Activated CD8-positive, alpha-beta T cell treated with anti-CD3 and anti-CD28 coated beads, Interleukin-2, amount 10 ng/mL, durations not matched to agents 7 days and 5 days (primary cell): ENCODE results near the gene IFI44L. TPM values are rescaled to one million over a fixed set of nuclear protein-coding genes. Genes with fewer than 3 reads are reported as not detected.

Experiments used
- ATAC-seq: fragments of 150-1000 bp; cut with Tn5 transposase; one replicate; pipeline ENCODE4 v1.10.0; 2021; ENCODE audit warnings: moderate library complexity
- CTCF ChIA-PET: fragments of 350-600 bp; sonication (Branson Sonifier 250); formaldehyde crosslinking; loops from one replicate; lab custom pipeline; 2021; ENCODE audit warnings: antibody characterized with exemption; lab: Charles Lee
- POLR2A ChIA-PET: fragments of 350-600 bp; sonication (Branson Sonifier 250); formaldehyde crosslinking; loops from one replicate; lab custom pipeline; 2021; ENCODE audit warnings: antibody characterized with exemption; lab: Charles Lee
- DNase-seq: peaks from one replicate; pipeline ENCODE4 v3.0.0-alpha.2; 2020
- H3K27ac Mint-ChIP-seq: one replicate; pipeline ENCODE4 v1.8.0; 2021; ENCODE audit warnings: mild to moderate bottlenecking, mixed read lengths
- H3K27me3 Mint-ChIP-seq: one replicate; pipeline ENCODE4 v1.8.0; 2021; ENCODE audit warnings: low read depth, mixed read lengths
- H3K36me3 Mint-ChIP-seq: one replicate; pipeline ENCODE4 v1.8.0; 2021; ENCODE audit warnings: low read depth, mixed read lengths
- H3K4me1 Mint-ChIP-seq: one replicate; pipeline ENCODE4 v1.8.0; 2021; ENCODE audit warnings: low read depth, mixed read lengths
- H3K4me3 Mint-ChIP-seq: one replicate; pipeline ENCODE4 v1.8.0; 2021; ENCODE audit warnings: mild to moderate bottlenecking, mixed read lengths
- H3K9me3 Mint-ChIP-seq: one replicate; pipeline ENCODE4 v1.8.0; 2022; ENCODE audit warnings: mixed read lengths; ENCODE audit not compliant: insufficient read depth
- total RNA-seq, 2 experiments: library from RNA; stranded (reverse); gene quantifications; one replicate each; pipeline ENCODE4 v1.2.3, GENCODE V29; 2021

IFI44L gene
- total RNA-seq, 2 experiments from 2014 or later, result 181 to 191 TPM

DNA sequence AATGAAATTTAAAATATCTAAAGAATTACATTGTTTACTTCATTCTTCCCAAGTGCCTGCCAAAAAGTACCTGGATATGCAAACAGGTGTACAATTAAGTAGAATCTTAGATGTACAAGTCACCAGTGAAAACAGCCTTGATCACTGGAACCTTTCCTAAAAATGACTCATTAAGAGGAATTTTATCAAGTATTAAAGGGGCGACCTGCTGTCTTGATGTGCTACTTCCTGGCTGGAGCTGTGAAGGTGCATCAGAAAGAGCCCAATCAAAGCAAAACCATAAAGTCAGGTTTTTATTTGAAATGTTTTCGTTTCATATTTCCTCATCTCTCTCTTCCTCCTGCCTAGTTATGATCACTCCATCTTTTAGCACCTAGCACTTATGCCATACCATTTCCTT is 62.8 kb downstream of the IFI44L start:
- DNase-seq (no peak), ATAC-seq (no peak)
- peaks cover 14% of the 10 kb centered on the region for H3K4me1 Mint-ChIP-seq
- ChIA-PET CTCF (interaction anchor here (1.0 kb wide), 1 partner anchor 66 kb away, joined by 4 read pairs; no protein-coding TSS in a partner anchor), POLR2A (no interaction called here)
- peaks cover 27% of the 10 kb centered on the region for H3K27me3 Mint-ChIP-seq
- H3K4me3 Mint-ChIP-seq, result no peak overlapping the region
- H3K36me3 Mint-ChIP-seq, result peaks cover 6% of the 10 kb centered on the region
- no peak overlapping the region for H3K27ac Mint-ChIP-seq
- H3K9me3 Mint-ChIP-seq, result peaks cover 4% of the 10 kb centered on the region

DNA sequence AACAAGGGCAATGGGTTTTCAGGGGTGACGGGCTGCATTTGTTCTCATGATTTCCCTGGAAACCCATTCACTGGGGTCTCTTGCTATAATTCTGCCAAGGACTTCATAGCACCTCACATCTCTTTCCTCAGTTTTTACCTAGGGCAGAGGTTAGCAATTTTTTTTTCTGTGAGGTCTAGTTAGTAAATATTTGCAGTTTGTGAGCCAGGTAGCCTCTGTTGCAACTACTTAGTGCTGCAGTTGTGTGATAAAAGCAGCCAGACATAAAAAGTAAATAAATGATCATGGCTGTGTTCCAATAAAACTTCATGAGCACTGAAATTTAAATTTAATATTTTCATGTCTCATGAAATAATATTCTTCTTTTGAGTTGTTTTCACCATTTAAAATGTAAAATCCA is 67.1 kb downstream of the IFI44L start:
- Mint-ChIP-seq H3K36me3 (no peaks in the 10 kb centered on the region), H3K4me1 (peaks cover 4% of the 10 kb centered on the region), H3K4me3 (no peak overlapping the region), H3K27me3 (peaks cover 35% of the 10 kb centered on the region), H3K9me3 (no peaks in the 10 kb centered on the region), H3K27ac (no peak overlapping the region)
- CTCF ChIA-PET, result interaction anchor here (0.9 to 1.2 kb wide), 2 partner anchors 9 to 11 kb away, joined by 4 read pairs; no protein-coding TSS in a partner anchor
- DNase-seq (no peak), ATAC-seq (no peak)
- POLR2A ChIA-PET, result no interaction called here

DNA sequence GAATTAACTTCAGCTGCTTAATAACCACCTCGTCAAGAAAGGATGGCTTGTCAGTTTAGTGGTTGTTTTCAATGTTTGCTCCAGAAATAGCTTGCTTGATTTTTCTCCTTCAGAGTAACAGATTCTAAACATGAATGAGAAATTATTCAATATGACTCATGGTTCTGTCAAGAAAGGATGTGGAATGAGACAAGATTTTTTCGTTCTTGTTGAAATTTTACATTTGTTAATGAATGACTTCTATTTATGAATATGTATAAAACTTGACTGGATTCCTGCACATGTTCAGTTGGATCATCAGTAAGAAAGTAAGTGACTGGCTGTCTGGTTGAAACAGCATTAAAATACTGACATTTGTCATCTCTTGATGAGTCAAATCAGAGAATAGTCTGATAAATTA is 67.7 kb downstream of the IFI44L start:
- CTCF ChIA-PET, result interaction anchor here (0.9 kb wide), 1 partner anchor 10 kb away, joined by 4 read pairs; no protein-coding TSS in a partner anchor
- Mint-ChIP-seq H3K36me3 (no peaks in the 10 kb centered on the region), H3K4me3 (no peak overlapping the region), H3K27me3 (peaks cover 35% of the 10 kb centered on the region), H3K9me3 (no peaks in the 10 kb centered on the region), H3K4me1 (peaks cover 4% of the 10 kb centered on the region), H3K27ac (no peak overlapping the region)
- POLR2A ChIA-PET, result no interaction called here
- ATAC-seq (no peak), DNase-seq (no peak)

DNA sequence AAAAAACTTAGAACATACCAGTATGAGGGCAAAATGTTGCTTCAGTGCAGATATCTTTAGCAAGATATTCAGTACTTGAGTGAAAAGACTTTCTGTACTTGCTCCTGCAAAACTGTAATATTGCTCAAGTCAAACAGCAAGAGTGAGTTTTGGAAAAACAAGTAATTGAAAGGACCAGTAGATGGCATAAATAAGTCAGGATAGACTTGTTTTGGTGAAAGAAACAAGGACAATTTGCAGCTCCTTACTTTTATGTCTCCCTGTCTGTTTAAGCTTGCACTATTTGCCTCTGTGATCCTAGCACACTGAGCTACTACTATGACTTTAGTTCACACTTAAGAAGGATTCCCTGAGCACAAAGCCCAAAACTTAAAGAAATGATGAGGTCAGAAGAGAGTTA is 68.4 kb downstream of the IFI44L start:
- Mint-ChIP-seq H3K9me3 (no peaks in the 10 kb centered on the region), H3K4me1 (no peaks in the 10 kb centered on the region), H3K27me3 (peaks cover 30% of the 10 kb centered on the region), H3K27ac (no peak overlapping the region), H3K4me3 (no peak overlapping the region), H3K36me3 (no peaks in the 10 kb centered on the region)
- DNase-seq (no peak), ATAC-seq (no peak)
- POLR2A ChIA-PET, result no interaction called here
- CTCF ChIA-PET, result interaction anchor here (0.9 kb wide), 1 partner anchor 16 kb away, joined by 3 read pairs; no protein-coding TSS in a partner anchor

DNA sequence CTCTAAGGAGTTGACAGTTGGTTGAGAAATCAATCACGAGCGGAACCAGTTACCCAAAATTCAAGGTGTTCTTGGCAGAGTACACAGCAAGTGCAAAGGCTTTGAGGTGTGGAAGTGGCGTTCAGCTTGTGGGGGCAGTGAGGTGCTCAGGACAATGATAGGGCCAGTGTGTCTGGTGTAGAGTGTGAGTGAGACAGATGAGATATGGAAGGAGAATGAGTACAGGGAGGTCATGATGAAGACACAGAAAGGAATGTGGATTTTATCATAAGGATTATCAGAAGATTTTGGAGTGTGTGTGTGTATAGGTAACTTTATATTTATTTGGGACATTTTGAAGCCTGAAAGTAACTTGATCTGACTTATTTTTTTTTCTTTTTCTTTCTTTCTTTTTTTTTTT is 70.3 kb downstream of the IFI44L start:
- ATAC-seq (no peak), DNase-seq (no peak)
- H3K9me3 Mint-ChIP-seq, result no peaks in the 10 kb centered on the region
- CTCF ChIA-PET, result no interaction called here
- no peak overlapping the region for H3K4me3 Mint-ChIP-seq
- POLR2A ChIA-PET, result no interaction called here
- no peak overlapping the region for H3K27ac Mint-ChIP-seq
- H3K36me3 Mint-ChIP-seq, result no peaks in the 10 kb centered on the region
- peaks cover 26% of the 10 kb centered on the region for H3K27me3 Mint-ChIP-seq
- H3K4me1 Mint-ChIP-seq, result no peaks in the 10 kb centered on the region

DNA sequence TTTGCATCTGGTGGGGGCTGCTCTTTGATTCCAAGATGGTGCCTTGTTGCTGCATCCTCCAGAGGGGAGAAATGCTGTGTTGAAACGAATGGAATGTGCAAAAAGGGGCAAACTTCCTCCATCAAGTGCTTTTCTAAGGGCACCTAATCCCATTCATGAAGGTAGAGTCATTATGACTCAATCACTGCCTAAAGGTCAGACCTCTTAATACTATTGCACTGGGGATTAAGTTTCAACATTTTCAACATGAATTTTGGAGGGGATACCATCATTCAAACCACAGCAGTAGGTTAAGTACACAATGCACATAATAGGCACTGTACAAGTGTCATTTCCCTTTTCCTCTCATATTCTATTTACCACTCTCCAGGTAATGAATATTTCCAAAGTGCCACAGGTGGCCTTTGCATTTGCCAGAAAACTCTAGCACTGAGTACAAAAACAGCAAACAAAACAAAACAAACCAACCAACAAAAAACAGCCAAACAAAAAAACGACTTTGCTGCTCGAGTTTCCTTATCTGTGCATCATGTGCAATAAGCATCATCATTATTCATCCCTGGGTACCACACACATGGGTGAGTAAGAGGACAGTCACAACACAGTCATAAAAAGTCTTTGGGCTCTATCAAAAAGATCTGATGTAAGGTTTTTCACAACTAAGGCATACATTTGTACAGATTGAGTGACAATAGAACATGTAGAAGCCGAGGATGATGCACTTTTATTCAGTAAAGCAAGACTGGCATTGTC is 71.9 kb downstream of the IFI44L start:
- Mint-ChIP-seq H3K4me1 (no peaks in the 10 kb centered on the region), H3K4me3 (no peak overlapping the region), H3K9me3 (no peaks in the 10 kb centered on the region), H3K36me3 (no peaks in the 10 kb centered on the region), H3K27ac (no peak overlapping the region), H3K27me3 (peaks cover 38% of the 10 kb centered on the region)
- CTCF ChIA-PET, result no interaction called here
- ATAC-seq (no peak), DNase-seq (no peak)
- POLR2A ChIA-PET, result no interaction called here

Other genes with a start within 250 kb of the IFI44L start
- gene PTGFR, start 129.5 kb upstream of the IFI44L start, total RNA-seq, result not detected
- gene IFI44, start 29.4 kb downstream of the IFI44L start, total RNA-seq, result 100 to 1,000 TPM; 158 to 165 TPM